GM12878 (cell line): ENCODE data around the gene ADGRL2. TPM values are rescaled to one million over a fixed set of nuclear protein-coding genes. Genes with fewer than 3 reads are reported as not detected.

Source experiments
- ATAC-seq: fragments of 200-7000 bp; cut with Tn5 transposase; 3 replicates; pipeline ENCODE4 v1.9.1; 2020; ENCODE audit warnings: mild to moderate bottlenecking, moderate library complexity
- BruUV-seq: library from RNA; stranded (reverse); fragments of 400-500 nt; replicated peaks from 2 replicates; lab custom pipeline; 2021; lab: Mats Ljungman, UMichigan
- CTCF ChIA-PET: fragments of 300-600 bp; sonication (Branson Sonifier 250); formaldehyde crosslinking; extraction: SDS; loops from one replicate; lab custom pipeline; 2021; ENCODE audit warnings: inconsistent platforms; lab: Yijun Ruan, JAX
- POLR2A ChIA-PET: fragments of 350-600 bp; formaldehyde crosslinking; extraction: SDS; loops from one replicate; lab custom pipeline; 2021; ENCODE audit warnings: inconsistent platforms; lab: Charles Lee
- RAD21 ChIA-PET: fragments of 300-600 bp; sonication (Branson Sonifier 250); formaldehyde crosslinking; loops from one replicate; lab custom pipeline; 2023; ENCODE audit warnings: antibody characterized with exemption; ENCODE audit not compliant: unreplicated experiment; lab: Charles Lee
- SMC1A ChIA-PET: fragments of 300-600 bp; sonication (Branson Sonifier 250); formaldehyde crosslinking; loops from one replicate; lab custom pipeline; 2023; ENCODE audit not compliant: unreplicated experiment, uncharacterized antibody; lab: Charles Lee
- DNase-seq: peaks from one replicate; pipeline ENCODE4 v3.0.0-alpha.2; 2011; ENCODE audit warnings: low read depth, low spot score
- FAIRE-seq: peaks from 3 replicates; lab custom pipeline; 2011; peaks lifted over from hg19 to GRCh38; lab: Jason Lieb, UNC
- H2AFZ ChIP-seq: 2 replicates; pipeline ENCODE4 v1.6.0; 2011; ENCODE audit warnings: low read depth, low read length, control low read depth; ENCODE audit not compliant: control insufficient read depth
- H3K27ac ChIP-seq: 2 replicates; pipeline ENCODE4 v1.5.1; 2011; ENCODE audit warnings: control low read depth; ENCODE audit not compliant: control insufficient read depth, insufficient read depth
- H3K27me3 ChIP-seq, 2 experiments: replicated peaks in 1 of 2; 2 replicates each; pipeline versions ENCODE4 v1.6.0 to v1.6.1; 2011; ENCODE audit warnings: low read length in 1 of 2; ENCODE audit not compliant: control insufficient read depth in 2 of 2, insufficient read depth in 2 of 2
- H3K36me3 ChIP-seq, 2 experiments: 2 replicates each; pipeline ENCODE4 v1.5.1; 2011; ENCODE audit warnings: low read length in 1 of 2; ENCODE audit not compliant: control insufficient read depth in 2 of 2, insufficient read depth in 2 of 2
- H3K4me1 ChIP-seq: 2 replicates; pipeline ENCODE4 v1.6.1; 2011; ENCODE audit warnings: mild to moderate bottlenecking, low read length, moderate library complexity, mixed read lengths; ENCODE audit not compliant: control insufficient read depth, insufficient read depth
- H3K4me2 ChIP-seq: 2 replicates; pipeline ENCODE4 v1.6.0; 2011; ENCODE audit warnings: control low read depth; ENCODE audit not compliant: control insufficient read depth, insufficient read depth
- H3K4me3 ChIP-seq: fragments of 200-600 bp; sonication (generic); 2 replicates; pipeline ENCODE4 v1.5.1; 2016
- H3K79me2 ChIP-seq: 2 replicates; pipeline ENCODE4 v1.6.0; 2011; ENCODE audit warnings: low read length; ENCODE audit not compliant: control insufficient read depth, insufficient read depth
- H3K9ac ChIP-seq: 2 replicates; pipeline ENCODE4 v1.8.0; 2011; ENCODE audit warnings: low read length, control low read depth, mixed read lengths; ENCODE audit not compliant: control insufficient read depth, insufficient read depth
- H3K9me3 ChIP-seq: replicated peaks from 3 replicates; pipeline ENCODE4 v1.5.1; 2011; ENCODE audit warnings: mild to moderate bottlenecking, low read length; ENCODE audit not compliant: control insufficient read depth, insufficient read depth
- H4K20me1 ChIP-seq: 2 replicates; pipeline ENCODE4 v1.6.0; 2011; ENCODE audit not compliant: control insufficient read depth, insufficient read depth
- ATF3 ChIP-seq: IDR thresholded peaks from 2 replicates; pipeline ENCODE4 v1.6.1; 2011; ENCODE audit warnings: low read depth, mild to moderate bottlenecking, low read length, moderate library complexity, borderline replicate concordance; ENCODE audit errors: extremely low read depth
- BACH1 ChIP-seq: fragments of 450-650 bp; IDR thresholded peaks from 2 replicates; pipeline ENCODE4 v1.6.1; 2017; ENCODE audit warnings: mild to moderate bottlenecking, borderline replicate concordance
- CBX3 ChIP-seq: fragments of 200-600 bp; sonication (generic); IDR thresholded peaks from 2 replicates; pipeline ENCODE4 v1.6.1; 2016; ENCODE audit warnings: low read depth, borderline replicate concordance
- CHD1 ChIP-seq: IDR thresholded peaks from 2 replicates; pipeline ENCODE4 v1.6.1; 2012; ENCODE audit warnings: low read depth, low read length, improper control_type of control experiment
- CREM ChIP-seq: IDR thresholded peaks from 2 replicates; pipeline ENCODE4 v1.6.1; 2014; ENCODE audit warnings: antibody characterized with exemption, low read depth
- HSF1 ChIP-seq: fragments of 150-350 bp; IDR thresholded peaks from 2 replicates; pipeline ENCODE4 v1.6.1; 2014; ENCODE audit warnings: mild to moderate bottlenecking, low read depth, low read length
- KDM1A ChIP-seq: fragments of 200-600 bp; sonication (generic); IDR thresholded peaks from 2 replicates; pipeline ENCODE4 v1.6.1; 2016; ENCODE audit warnings: borderline replicate concordance
- KLF5 ChIP-seq: fragments of 450-650 bp; IDR thresholded peaks from 2 replicates; pipeline ENCODE4 v1.6.1; 2014; ENCODE audit warnings: mild to moderate bottlenecking; ENCODE audit not compliant: partially characterized antibody
- MTA2 ChIP-seq: fragments of 450-650 bp; IDR thresholded peaks from 2 replicates; pipeline ENCODE4 v1.6.1; 2016; ENCODE audit warnings: low read depth, mild to moderate bottlenecking, moderate library complexity
- MTA3 ChIP-seq: IDR thresholded peaks from 2 replicates; pipeline ENCODE4 v1.6.1; 2012; ENCODE audit warnings: low read length, inconsistent platforms, borderline replicate concordance
- MXI1 ChIP-seq: fragments of 150-350 bp; IDR thresholded peaks from 2 replicates; pipeline ENCODE4 v1.6.1; 2011; ENCODE audit warnings: low read depth, mild to moderate bottlenecking, inconsistent platforms, low read length, improper control_type of control experiment
- NFYA ChIP-seq: IDR thresholded peaks from 2 replicates; pipeline ENCODE4 v1.6.1; 2011; ENCODE audit warnings: low read depth, mild to moderate bottlenecking, low read length, improper control_type of control experiment, borderline replicate concordance
- RAD51 ChIP-seq: fragments of 450-650 bp; IDR thresholded peaks from 2 replicates; pipeline ENCODE4 v1.6.1; 2016; ENCODE audit warnings: moderate library complexity, mild to moderate bottlenecking, inconsistent platforms
- RUNX3 ChIP-seq: IDR thresholded peaks from 2 replicates; pipeline ENCODE4 v1.6.1; 2012; ENCODE audit warnings: low read length, inconsistent platforms
- SMAD1 ChIP-seq: fragments of 450-650 bp; IDR thresholded peaks from 2 replicates; pipeline ENCODE4 v1.6.1; 2018; ENCODE audit warnings: mild to moderate bottlenecking, low read depth; ENCODE audit not compliant: partially characterized antibody
- SPI1 ChIP-seq: IDR thresholded peaks from 2 replicates; pipeline ENCODE4 v1.6.1; 2011; ENCODE audit warnings: low read depth, mild to moderate bottlenecking, low read length, moderate library complexity, borderline replicate concordance; ENCODE audit not compliant: insufficient read depth
- ZSCAN29 ChIP-seq: fragments of 450-650 bp; IDR thresholded peaks from 2 replicates; pipeline ENCODE4 v1.6.1; 2017; ENCODE audit warnings: mild to moderate bottlenecking, moderate library complexity
- WGBS: methylation state at CpG from one replicate; pipeline ENCODE4 v1.1.6; 2016; ENCODE audit warnings: low lambda C conversion rate; ENCODE audit not compliant: insufficient replicate concordance, insufficient coverage; ENCODE audit errors: missing lambda C conversion rate; 5-methylcytosine and 5-hydroxymethylcytosine counted together
- in situ Hi-C: fragments of 300-500 bp; cut with MboI; formaldehyde crosslinking; loops from 9 replicates; pipeline ENCODE4 v1.14.3; 2018; ENCODE audit warnings: mixed read lengths
- intact Hi-C: fragments of 100-400 bp; cut with micrococcal nuclease; formaldehyde crosslinking; loops from one replicate; pipeline ENCODE4 v1.14.2; 2022; ENCODE audit not compliant: unreplicated experiment
- polyA plus RNA-seq, 11 experiments: library from polyadenylated mRNA; depleted of rRNA in 4 of 11; unstranded in 6 of 11; stranded (reverse) in 5 of 11; fragments of >200 nt; fragmentation: Nextera tagmentation in 4 of 11; fragmentation: Illumina TruSeq in 1 of 11; extraction: Ambion mirVana in 4 of 11; extraction: Trizol in 1 of 11; gene quantifications; 1 replicate in 1 of 11; 2 replicates in 10 of 11; pipeline versions ENCODE4 v1.2.1 to v1.2.3, GENCODE V29; 2011 to 2016; ENCODE audit warnings: inconsistent platforms in 2 of 11, missing spikeins in 2 of 11, low read depth in 1 of 11
- total RNA-seq, 4 experiments: library from RNA; depleted of rRNA in 3 of 4; stranded (reverse); fragments of >200 nt in 3 of 4; fragmentation: Illumina TruSeq in 1 of 4; extraction: Trizol in 1 of 4; gene quantifications; 2 replicates each; pipeline versions ENCODE4 v1.2.1 to v1.2.3, GENCODE V29; 2013 to 2021

Gene ADGRL2
- total and polyA plus RNA-seq, 10 of the 15 experiments (the other 5 are each of a cell fraction or from before 2014, with no cell fraction given), result 0.03 to 13.6 (median 0.21) TPM

GRCh38 chr1:81929106-81929505 is 128.4 kb downstream of the ADGRL2 start (continued):
- TF ChIP-seq BACH1 (no peak), RUNX3 (no peak)

- no peak for FAIRE-seq
- intact Hi-C loops, result no loop called here
- Histone ChIP-seq H3K27me3 (no peaks in the 10 kb centered on the region), H4K20me1 (no peaks in the 10 kb centered on the region), H2AFZ (no peak overlapping the region), H3K79me2 (no peaks in the 10 kb centered on the region), H3K4me1 (no peaks in the 10 kb centered on the region), H3K4me3 (no peak overlapping the region), H3K9me3 (no peaks in the 10 kb centered on the region), H3K36me3 (no peaks in the 10 kb centered on the region), H3K9ac (no peak overlapping the region), H3K4me2 (no peak overlapping the region), H3K27ac (no peak overlapping the region)
- peak; percentile 30; the same call in 1 of the 3 replicates for ATAC-seq
- in situ Hi-C loops, result no loop called here
- TF ChIP-seq KDM1A (no peak), NFYA (no peak), RUNX3 (no peak), SPI1 (no peak), MTA3 (no peak), MTA2 (no peak), MXI1 (no peak), KLF5 (no peak), HSF1 (no peak), CBX3 (no peak), SMAD1 (no peak), CREM (no peak), ZSCAN29 (no peak), CHD1 (no peak), ATF3 (no peak), RAD51 (no peak)
- ChIA-PET SMC1A (interaction anchor here (1.2 kb wide), 1 partner anchor 9 kb away, joined by 3 read pairs; no protein-coding TSS in a partner anchor), RAD21 (interaction anchor here (0.9 kb wide), 1 partner anchor 19 kb away, joined by 5 read pairs; no protein-coding TSS in a partner anchor), CTCF (no interaction called here), POLR2A (no interaction called here)
- WGBS, result 0% methylated on average over 2 of the region's 2 CpGs
- BruUV-seq, result no TSS peak
- DNase-seq, result no peak
Measured at GRCh38 chr1:81936853-81937252, 136.1 kb downstream of the ADGRL2 start.
